Inflammatory macrophage treated with lipopolysaccharide for 1 hour (primary cell): Measurements from ENCODE around the gene ACSL4.
"Not testable (repeated sequence)": the region's sequence is repeated elsewhere in the genome, so short reads cannot be mapped to it uniquely, and the experiment has no call there.

Experiments
- DNase-seq, 2 donors: peaks; one replicate each; pipeline ENCODE4 v3.0.0-alpha.2; 2020 to 2022

ACSL4 gene

GRCh38 chrX:109732807-109733612 lies at the start of gene ACSL4:
ACSL4 (minus strand) TSS chrX:109733257; CDS start chrX:109683363, 49,894 bp downstream.
- peak; percentile 84 to 89 for DNase-seq

GRCh38 chrX:109777749-109778148 lies 44.7 kb upstream of the ACSL4 start:
- DNase-seq: no peak

- no peak for DNase-seq
Observed at GRCh38 chrX:109776986-109777385, 43.9 kb upstream of the ACSL4 start.

- DNase-seq: no peak
Observed at GRCh38 chrX:109776432-109776831, 43.4 kb upstream of the ACSL4 start.

GRCh38 chrX:109775386-109775785 lies 42.3 kb upstream of the ACSL4 start:
- DNase-seq: no peak

- DNase-seq: peak; percentile 62 to 87
Observed at GRCh38 chrX:109774706-109775105, 41.6 kb upstream of the ACSL4 start.

DNA sequence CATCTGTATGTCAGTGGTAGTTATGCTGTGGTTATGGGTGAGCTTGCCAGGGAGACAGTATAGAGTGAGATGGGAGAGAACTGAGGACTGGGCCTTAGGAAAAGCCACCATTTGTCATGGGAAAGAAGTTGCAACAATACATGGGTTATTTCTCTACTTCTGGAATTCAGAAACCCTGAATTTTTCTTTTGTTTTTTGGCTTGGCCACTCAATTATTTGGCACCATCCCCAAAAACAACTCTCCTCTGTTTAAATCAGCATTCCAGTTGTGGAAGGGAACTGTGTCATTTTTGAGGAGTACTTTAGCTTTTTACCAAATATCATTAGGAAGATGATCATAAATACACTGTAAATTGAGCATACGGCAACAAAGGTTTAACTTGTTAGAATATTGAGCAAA lies 41.1 kb upstream of the ACSL4 start:
- no peak for DNase-seq

- DNase-seq: no peak
Observed at GRCh38 chrX:109773374-109773773, 40.3 kb upstream of the ACSL4 start.

DNA sequence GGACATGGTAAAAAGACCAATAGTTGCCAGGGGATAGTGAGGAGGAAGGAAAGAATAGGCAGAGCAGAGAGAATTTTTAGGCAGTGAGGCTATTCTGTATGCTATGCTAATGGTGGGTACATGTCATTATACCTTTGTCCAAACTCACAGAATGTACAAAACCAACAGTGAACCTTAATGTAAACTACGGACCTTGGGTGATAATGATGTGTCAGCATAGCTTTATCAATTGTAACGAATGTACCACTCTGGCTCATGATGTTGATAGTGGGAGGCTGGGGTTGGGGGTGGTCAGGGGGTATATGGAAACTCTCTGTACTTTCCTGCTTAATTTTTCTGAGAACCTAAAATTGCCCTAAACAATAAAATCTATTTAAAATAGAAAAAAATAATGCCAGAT lies 37.7 kb upstream of the ACSL4 start:
- DNase-seq: no peak

- no peak for DNase-seq
Observed at GRCh38 chrX:109760922-109761250, 27.8 kb upstream of the ACSL4 start.

DNA sequence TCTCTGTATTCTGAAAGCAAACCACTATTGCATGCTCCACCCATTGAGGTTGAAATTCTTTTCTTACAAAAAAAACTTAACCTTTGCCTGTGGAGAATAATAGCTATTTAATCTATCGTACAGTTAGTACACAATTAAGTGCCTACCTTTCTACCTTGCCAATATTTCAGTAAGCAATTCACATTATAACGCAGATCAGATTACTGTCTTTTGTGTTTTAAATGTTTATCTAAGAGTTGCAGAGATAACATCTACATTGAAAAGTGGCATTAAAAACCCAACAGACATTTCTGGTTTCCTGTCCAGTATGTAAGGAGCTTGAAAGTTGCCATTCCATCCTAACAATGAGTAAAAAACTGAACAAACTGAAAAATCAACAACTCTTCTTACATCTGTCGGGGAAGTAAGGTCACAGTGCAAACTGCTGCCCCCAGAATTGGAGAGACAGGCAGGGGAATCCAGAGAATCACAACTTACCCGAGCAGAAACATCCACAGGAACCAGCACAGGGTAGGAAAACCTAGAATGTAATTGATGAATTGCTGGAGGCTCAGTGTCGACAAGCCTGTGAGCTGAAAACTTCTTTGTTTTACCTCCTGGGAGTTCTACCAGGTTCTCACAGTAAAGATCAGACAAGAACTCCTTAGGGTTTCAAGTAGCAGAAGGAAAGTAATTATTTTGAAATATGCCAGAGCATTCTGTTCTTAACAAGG lies 27.3 kb upstream of the ACSL4 start:
- no peak for DNase-seq

- no peak for DNase-seq
Observed at GRCh38 chrX:109753256-109753655, 20.2 kb upstream of the ACSL4 start.

DNA sequence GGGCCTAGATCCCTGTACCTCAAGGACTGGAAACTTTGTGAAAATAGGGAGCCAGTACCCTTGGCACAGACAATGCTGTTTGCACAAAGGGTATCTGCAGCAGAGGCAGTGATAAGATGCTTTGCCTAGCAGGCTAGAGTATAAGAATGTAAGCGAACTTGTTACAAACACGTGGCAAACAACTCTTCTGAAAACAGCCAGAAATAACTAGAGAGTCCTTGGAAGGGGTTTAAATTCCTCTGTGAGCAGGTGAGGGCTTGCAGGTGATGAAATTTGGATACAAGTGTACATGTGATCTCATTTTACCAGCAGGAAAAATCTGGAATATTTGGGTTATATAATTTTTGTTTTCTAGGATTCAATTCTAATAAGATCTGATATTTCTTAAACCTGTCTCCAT lies 18.6 kb upstream of the ACSL4 start:
- DNase-seq: no peak

- DNase-seq: no peak
Observed at GRCh38 chrX:109749207-109749606, 16.1 kb upstream of the ACSL4 start.

- no peak for DNase-seq
Observed at GRCh38 chrX:109747681-109748080, 14.6 kb upstream of the ACSL4 start.

DNA sequence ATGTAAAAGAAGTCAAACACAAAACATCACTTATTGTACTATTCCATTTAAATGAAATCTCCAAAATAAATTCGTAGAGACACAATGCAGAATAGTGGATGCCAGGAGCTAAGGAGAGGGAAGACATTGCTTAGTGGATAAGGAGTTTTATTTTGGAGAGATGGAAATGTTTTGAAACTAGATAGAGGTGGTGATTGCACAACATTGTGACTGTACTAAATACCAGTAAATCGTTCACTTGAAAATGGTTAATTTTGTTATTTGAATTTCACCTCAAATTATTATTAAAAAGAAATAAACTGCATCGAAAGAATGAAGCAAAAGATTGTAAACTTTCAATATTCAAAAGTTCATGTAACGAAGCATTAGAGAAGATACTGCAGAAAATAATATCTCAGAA lies 9.7 kb upstream of the ACSL4 start:
- no peak for DNase-seq

DNA sequence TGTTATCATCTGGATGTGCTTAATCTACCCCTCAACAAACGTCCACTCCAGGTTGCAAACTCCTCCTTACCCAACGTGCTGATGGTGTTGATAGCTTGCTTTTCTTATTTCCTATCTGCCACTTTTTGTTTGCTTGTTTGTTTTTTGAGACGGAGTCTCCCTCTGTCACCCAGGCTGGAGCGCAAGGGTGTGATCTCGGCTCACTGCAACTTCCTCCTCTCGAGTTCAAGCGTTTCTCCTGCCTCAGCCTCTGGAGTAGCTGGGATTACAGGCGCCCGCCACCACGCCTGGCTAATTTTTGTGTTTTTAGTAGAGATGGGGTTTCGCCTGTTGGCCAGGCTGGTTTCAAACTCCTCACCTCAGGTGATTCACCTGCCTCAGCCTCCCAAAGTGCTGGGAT lies 7.8 kb upstream of the ACSL4 start:
- not testable (repeated sequence) for DNase-seq

- DNase-seq: no peak
Observed at GRCh38 chrX:109740433-109740809, 7.4 kb upstream of the ACSL4 start.

DNA sequence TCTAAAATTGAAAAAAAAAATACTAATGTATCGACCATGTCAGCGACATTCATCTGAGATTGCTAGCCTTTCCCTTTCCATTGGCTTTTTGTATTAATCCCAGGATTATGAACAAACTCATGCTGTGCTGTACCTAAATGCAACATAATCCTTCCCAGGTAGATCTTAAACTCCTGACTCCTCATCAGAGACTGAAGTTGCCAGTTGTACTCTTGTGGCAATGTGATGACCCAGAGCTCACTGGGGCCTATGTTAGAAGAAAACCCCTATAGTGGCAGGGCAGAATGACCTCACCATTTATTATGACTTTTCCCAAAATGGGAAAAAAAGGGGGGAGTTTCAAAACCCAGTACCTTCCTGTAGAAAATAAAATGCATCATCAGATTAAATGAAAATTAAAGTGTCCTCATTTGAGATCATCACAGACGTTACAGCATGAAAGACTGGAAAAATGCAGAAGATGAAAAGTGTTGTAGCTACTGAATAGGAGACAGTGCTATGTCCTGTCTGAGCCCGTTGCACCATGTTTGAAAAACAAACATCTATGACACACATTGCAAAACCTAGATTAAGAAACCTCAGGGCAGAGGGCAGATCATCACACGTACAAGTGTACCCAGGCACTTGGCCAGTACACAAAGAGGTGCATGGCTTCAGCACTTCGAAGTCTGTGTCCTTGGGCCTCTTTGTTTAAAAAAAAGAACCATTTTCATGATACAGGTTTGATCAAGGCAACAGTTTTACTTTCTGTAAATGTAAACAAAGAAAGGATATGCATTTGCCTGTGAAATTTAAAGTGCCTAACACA lies 6.8 kb upstream of the ACSL4 start:
- DNase-seq: peak; percentile 69 to 83

DNA sequence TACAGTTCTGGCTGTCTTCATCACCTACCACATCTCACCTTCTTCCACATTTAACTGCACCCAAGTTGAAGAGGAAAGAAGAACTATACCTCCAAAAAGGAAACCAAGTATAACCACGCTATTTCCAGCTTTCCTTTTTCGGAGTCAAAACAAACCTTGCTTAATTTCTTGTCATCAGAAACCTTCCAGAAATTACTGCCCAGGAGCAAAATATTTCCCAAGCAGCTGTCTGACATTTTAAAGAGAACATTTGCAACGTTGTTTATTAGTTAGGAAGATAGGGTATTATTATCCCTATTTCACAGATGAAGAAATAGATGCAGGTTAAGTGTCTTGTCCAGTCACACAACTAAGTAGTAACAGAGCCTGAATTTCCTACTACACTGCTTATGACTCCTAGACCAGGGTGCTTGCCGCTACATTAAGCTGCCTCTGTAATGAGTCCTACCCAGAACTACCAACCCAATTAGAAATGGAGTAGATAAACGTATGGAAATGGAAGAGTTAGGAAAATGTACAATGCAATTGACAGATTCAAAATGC lies 2.2 kb upstream of the ACSL4 start:
- no peak for DNase-seq

GRCh38 chrX:109733613-109734083 lies 591 bp upstream of the ACSL4 start:
- no peak for DNase-seq

GRCh38 chrX:109732017-109732801 lies 848 bp downstream of the ACSL4 start:
- peak in 1 of 2 donors; percentile 62 for DNase-seq

DNA sequence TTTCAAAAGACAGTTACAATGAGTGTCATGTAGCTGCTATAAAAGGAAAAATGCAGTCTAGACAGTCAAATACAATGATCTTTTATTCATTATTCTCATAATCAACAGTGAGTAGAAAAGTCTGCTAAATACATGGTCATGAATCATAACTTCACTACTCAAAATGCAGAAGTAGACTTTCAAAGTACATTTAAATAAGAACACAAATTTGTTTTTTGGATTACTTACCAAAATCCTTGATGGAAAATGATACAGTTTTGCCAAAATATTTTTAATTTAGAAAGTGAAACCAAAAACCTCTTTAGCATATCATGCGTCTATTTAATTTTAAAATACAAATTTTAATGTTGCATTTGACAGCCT lies 4.9 kb downstream of the ACSL4 start:
- DNase-seq: no peak
